Neural crest cell (in vitro differentiated cells): ENCODE measurements around the gene LEUTX. TPM values are rescaled to one million over a fixed set of nuclear protein-coding genes. Genes with fewer than 3 reads are reported as not detected.

Experiments
- DNase-seq: peaks from one replicate; pipeline ENCODE4 v3.0.0; 2021; ENCODE audit warnings: low read depth, mixed read lengths, low spot score
- H3K27ac Mint-ChIP-seq: one replicate; pipeline ENCODE4 v1.8.0; 2021; ENCODE audit warnings: mild to moderate bottlenecking, mixed read lengths; ENCODE audit not compliant: unreplicated experiment
- H3K27me3 Mint-ChIP-seq: 2 replicates; pipeline ENCODE4 v1.8.0; 2021; ENCODE audit warnings: low read depth, mild to moderate bottlenecking, mixed read lengths
- H3K36me3 Mint-ChIP-seq: 2 replicates; pipeline ENCODE4 v1.8.0; 2021; ENCODE audit warnings: low read depth, mild to moderate bottlenecking, mixed read lengths
- H3K4me1 Mint-ChIP-seq: 2 replicates; pipeline ENCODE4 v1.8.0; 2021; ENCODE audit warnings: mixed read lengths
- H3K4me3 Mint-ChIP-seq: one replicate; pipeline ENCODE4 v1.8.0; 2021; ENCODE audit warnings: mild to moderate bottlenecking, mixed read lengths
- H3K9me3 Mint-ChIP-seq: 2 replicates; pipeline ENCODE4 v1.8.0; 2021; ENCODE audit warnings: mixed read lengths
- CTCF ChIP-seq: fragments of 200-600 bp; sonication (generic); conservative IDR thresholded peaks from 2 replicates; pipeline ENCODE4 v1.5.0; 2021; ENCODE audit warnings: antibody characterized with exemption, mild to moderate bottlenecking
- microRNA-seq: library from miRNA; unstranded; fragments of <30 nt; microRNA quantifications from one replicate; pipeline ENCODE4, GENCODE V29; 2020
- total RNA-seq: library from RNA; stranded (reverse); gene quantifications from 2 replicates; pipeline ENCODE4 v1.2.1, GENCODE V29; 2021

The LEUTX gene
- total RNA-seq, 1 donor from 2014 or later: not detected

GRCh38 chr19:39834287-39834841, 55.7 kb downstream of the LEUTX start:
- no peak for DNase-seq
- peaks cover 36% of the 10 kb centered on the region for H3K4me1 Mint-ChIP-seq
- peak overlapping the region; percentile 85 for H3K27ac Mint-ChIP-seq
- peak overlapping the region; percentile 84 for H3K4me3 Mint-ChIP-seq
- H3K36me3 Mint-ChIP-seq: peaks cover 29% of the 10 kb centered on the region
- peaks cover 4% of the 10 kb centered on the region for H3K27me3 Mint-ChIP-seq
- no peaks in the 10 kb centered on the region for H3K9me3 Mint-ChIP-seq
- TF ChIP-seq CTCF: no peak

Small RNA genes within 50 kb of the gene (microRNA-seq; reads per million reads assigned to microRNA genes)
- not detected for gene MIR6719

Other genes with a start within 250 kb of the LEUTX start
- gene EID2B, start 246.0 kb upstream of the LEUTX start, total RNA-seq: 7.2 and 7.7 TPM in 2 replicates
- gene EID2, start 238.7 kb upstream of the LEUTX start, total RNA-seq: 28.0 and 30.8 TPM in 2 replicates
- not detected in 2 replicates for gene LGALS13, start 176.3 kb upstream of the LEUTX start, total RNA-seq
- gene LGALS16, start 122.9 kb upstream of the LEUTX start, total RNA-seq: not detected in 2 replicates
- gene LGALS14, start 74.4 kb upstream of the LEUTX start, total RNA-seq: not detected in 2 replicates
- gene CLC, start 40.8 kb upstream of the LEUTX start, total RNA-seq: not detected in 2 replicates
- gene DYRK1B, start 55.3 kb downstream of the LEUTX start, total RNA-seq: 40.5 and 44.9 TPM in 2 replicates
- 473 and 489 TPM in 2 replicates for gene FBL, start 67.5 kb downstream of the LEUTX start, total RNA-seq
- gene FCGBP, start 155.8 kb downstream of the LEUTX start, total RNA-seq: 1.0 and 1.6 TPM in 2 replicates
- 114 and 118 TPM in 2 replicates for gene PSMC4, start 192.3 kb downstream of the LEUTX start, total RNA-seq
- 5.3 and 6.5 TPM in 2 replicates for gene ZNF546, start 218.2 kb downstream of the LEUTX start, total RNA-seq